Dendritic cell treated with granulocyte-macrophage colony-stimulating factor and Interleukin-4, amounts not matched to agents 40 ng/mL and 50 ng/mL, for 4 days (primary cell): ENCODE measurements around the gene SULF2.

Experiments
- H3K27ac Mint-ChIP-seq: one replicate; pipeline ENCODE4 v1.8.0; 2022; ENCODE audit warnings: mild to moderate bottlenecking, mixed read lengths
- H3K27me3 Mint-ChIP-seq: one replicate; pipeline ENCODE4 v1.8.0; 2022; ENCODE audit warnings: mild to moderate bottlenecking, mixed read lengths
- H3K36me3 Mint-ChIP-seq: one replicate; pipeline ENCODE4 v1.8.0; 2022; ENCODE audit warnings: low read depth, mixed read lengths
- H3K4me1 Mint-ChIP-seq: one replicate; pipeline ENCODE4 v1.8.0; 2022; ENCODE audit warnings: low read depth, mixed read lengths
- H3K4me3 Mint-ChIP-seq: one replicate; pipeline ENCODE4 v1.8.0; 2022; ENCODE audit warnings: mild to moderate bottlenecking, moderate library complexity, mixed read lengths
- H3K9me3 Mint-ChIP-seq: one replicate; pipeline ENCODE4 v1.8.0; 2022; ENCODE audit warnings: mixed read lengths
- intact Hi-C: fragments of 100-400 bp; cut with micrococcal nuclease; formaldehyde crosslinking; loops from one replicate; pipeline ENCODE4 v1.15.0; 2022

The SULF2 gene

GRCh38 chr20:47737923-47738322 lies 47.4 kb downstream of the SULF2 start:
- intact Hi-C loops, result no loop called here
- Mint-ChIP-seq H3K36me3 (peaks cover 89% of the 10 kb centered on the region), H3K27me3 (no peaks in the 10 kb centered on the region), H3K4me1 (peaks cover 87% of the 10 kb centered on the region), H3K9me3 (no peaks in the 10 kb centered on the region), H3K27ac (peak overlapping the region; percentile 51), H3K4me3 (no peak overlapping the region)

DNA sequence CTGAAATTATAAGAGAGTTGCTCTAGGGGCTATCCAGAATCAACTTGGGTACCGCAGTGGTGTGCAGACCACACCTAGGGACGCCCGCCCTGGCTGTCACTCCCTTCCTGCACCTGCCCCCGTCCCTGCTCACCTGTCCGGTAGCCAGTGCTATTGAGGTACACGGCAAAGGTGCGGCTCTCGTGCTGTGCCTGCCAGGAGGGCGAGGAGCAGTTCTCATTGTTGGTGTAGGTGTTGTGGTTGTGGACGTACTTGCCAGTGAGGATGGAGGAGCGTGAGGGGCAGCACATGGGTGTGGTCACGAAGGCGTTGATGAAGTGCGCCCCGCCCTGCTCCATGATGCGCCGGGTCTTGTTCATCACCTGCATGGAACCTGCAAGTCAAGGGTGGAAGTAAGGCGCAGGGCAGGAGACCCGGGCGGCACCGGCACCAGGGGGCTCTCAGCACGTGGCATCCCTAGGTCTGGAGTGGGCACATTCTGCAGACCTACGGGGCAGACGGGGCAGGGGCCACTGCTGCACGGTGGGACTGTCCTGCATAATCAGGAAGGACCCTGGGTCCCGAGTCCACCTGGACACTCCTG lies 48.6 kb downstream of the SULF2 start:
- intact Hi-C loops, result no loop called here
- H3K27me3 Mint-ChIP-seq, result no peaks in the 10 kb centered on the region
- H3K36me3 Mint-ChIP-seq, result peaks cover 93% of the 10 kb centered on the region
- H3K9me3 Mint-ChIP-seq, result no peaks in the 10 kb centered on the region
- H3K27ac Mint-ChIP-seq, result peak overlapping the region; percentile 51
- H3K4me1 Mint-ChIP-seq, result peaks cover 79% of the 10 kb centered on the region
- H3K4me3 Mint-ChIP-seq, result no peak overlapping the region

DNA sequence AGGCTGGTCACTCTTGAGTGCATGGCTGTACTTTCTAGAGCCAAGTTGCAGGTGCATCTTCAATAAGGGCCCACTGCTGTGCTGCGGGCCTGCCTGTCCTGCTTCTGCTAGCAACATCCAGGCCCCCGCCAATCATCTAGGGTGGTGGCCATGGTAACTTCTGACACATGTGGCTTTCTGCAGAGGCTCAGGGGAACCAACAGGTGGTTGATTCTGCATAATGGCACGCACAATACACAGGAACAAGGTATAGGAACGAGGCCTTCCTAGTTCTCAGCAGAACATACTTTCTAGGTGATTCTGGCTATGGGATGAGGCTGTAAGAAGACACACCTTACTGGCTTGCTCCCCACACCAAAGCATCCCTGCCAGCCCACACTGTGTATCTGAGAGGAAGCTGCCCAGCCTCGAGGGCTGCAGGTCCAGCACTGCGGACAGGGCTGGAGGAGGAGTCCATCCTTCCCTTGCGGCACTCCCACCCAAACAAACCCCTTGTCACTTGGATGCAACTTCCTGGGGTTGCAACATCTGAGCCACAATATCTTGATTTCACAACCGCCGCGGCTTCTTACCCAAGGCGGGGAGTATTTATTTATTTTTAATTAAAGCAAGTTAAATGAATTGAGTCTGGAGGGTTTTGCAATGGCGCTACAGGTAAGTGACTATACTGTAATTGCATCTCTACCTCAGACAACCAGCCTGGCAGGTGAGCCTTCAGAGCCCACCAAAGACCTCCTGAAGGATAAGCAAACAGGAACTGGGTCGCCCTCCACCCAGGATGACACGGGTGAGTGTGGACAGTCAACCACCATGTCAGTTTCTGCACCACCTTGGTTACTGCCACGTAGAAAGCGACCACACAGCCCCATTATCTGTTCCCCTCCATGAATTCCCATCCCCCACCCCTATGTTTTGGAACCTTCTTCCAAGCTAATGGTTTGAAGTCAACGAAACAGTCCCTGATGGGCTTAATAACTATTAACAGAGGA lies 49.6 kb downstream of the SULF2 start:
- H3K4me1 Mint-ChIP-seq, result peaks cover 78% of the 10 kb centered on the region
- peak overlapping the region; percentile 51 for H3K27ac Mint-ChIP-seq
- no peaks in the 10 kb centered on the region for H3K27me3 Mint-ChIP-seq
- intact Hi-C loops, result no loop called here
- H3K36me3 Mint-ChIP-seq, result peaks cover 93% of the 10 kb centered on the region
- H3K9me3 Mint-ChIP-seq, result no peaks in the 10 kb centered on the region
- no peak overlapping the region for H3K4me3 Mint-ChIP-seq

DNA sequence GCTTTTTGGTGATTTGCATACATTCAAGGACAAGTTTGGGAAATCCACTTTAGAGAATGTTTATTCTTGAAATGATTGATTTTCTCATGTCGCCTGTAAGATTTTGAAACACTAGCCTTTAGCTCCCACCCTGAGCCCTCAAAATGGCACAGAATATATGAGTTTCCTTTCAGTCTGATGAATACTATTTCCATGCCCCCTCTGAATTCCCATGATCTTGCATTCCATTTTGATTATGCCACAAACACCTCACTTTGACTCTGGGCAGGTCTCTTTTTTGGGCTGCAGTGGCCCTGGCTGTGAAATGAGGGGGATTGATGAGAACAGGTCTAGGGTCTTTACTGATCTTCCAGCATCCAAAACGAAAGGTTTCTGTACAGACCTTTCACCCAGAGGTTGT lies 50.4 kb downstream of the SULF2 start:
- intact Hi-C loops, result no loop called here
- H3K27ac Mint-ChIP-seq, result no peak overlapping the region
- H3K9me3 Mint-ChIP-seq, result no peaks in the 10 kb centered on the region
- no peak overlapping the region for H3K4me3 Mint-ChIP-seq
- peaks cover 77% of the 10 kb centered on the region for H3K4me1 Mint-ChIP-seq
- H3K27me3 Mint-ChIP-seq, result no peaks in the 10 kb centered on the region
- peaks cover 96% of the 10 kb centered on the region for H3K36me3 Mint-ChIP-seq

DNA sequence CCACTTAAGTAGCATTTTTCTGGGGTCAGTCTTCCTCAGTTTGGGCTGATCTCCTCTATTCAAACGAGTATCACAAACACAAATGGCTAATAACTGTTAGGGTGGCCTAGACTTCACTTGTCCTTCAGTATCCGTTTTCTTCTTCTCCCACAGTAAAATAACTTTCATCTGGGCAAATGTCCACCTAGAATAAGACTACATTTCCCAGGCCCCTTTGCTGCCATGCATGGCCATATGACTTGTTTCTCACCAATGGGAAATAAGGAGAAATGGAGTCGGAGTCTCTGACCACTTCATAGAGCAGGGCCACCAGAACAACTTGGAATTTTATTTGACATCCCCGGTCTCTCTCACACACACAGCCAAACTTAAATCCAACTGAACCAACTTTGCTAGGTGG lies 51.4 kb downstream of the SULF2 start:
- Mint-ChIP-seq H3K9me3 (no peaks in the 10 kb centered on the region), H3K4me3 (no peak overlapping the region), H3K27me3 (no peaks in the 10 kb centered on the region), H3K27ac (no peak overlapping the region), H3K4me1 (peaks cover 77% of the 10 kb centered on the region), H3K36me3 (peaks cover 96% of the 10 kb centered on the region)
- intact Hi-C loops, result no loop called here

GRCh38 chr20:47730744-47731143 lies 54.5 kb downstream of the SULF2 start:
- Mint-ChIP-seq H3K36me3 (peaks cover 96% of the 10 kb centered on the region), H3K9me3 (no peaks in the 10 kb centered on the region), H3K27ac (peak overlapping the region; percentile 92), H3K27me3 (no peaks in the 10 kb centered on the region), H3K4me3 (no peak overlapping the region), H3K4me1 (peaks cover 75% of the 10 kb centered on the region)
- intact Hi-C loops, result no loop called here

DNA sequence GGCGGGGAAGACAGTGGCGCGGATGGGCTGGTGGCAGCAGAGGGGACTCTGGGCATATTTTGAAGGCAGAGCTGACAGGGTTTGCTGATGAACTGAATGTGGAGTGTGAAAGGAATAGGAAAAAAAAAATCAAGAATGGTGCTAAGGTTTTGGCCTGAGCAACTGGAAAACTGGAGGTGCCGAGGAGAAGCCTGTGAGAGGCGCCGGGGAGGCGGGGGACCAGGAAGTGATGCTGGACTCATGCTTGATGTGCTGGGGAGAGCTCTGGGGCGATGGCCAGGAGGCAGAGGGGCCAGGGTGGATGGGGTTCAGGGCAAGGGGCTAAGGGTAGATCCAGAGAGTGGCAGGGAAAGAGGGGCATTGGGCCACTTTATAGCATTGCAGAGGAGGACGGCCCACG lies 55.8 kb downstream of the SULF2 start:
- Mint-ChIP-seq H3K36me3 (peaks cover 93% of the 10 kb centered on the region), H3K27me3 (no peaks in the 10 kb centered on the region), H3K9me3 (no peaks in the 10 kb centered on the region), H3K4me1 (peaks cover 74% of the 10 kb centered on the region), H3K27ac (peak overlapping the region; percentile 92), H3K4me3 (peak overlapping the region; percentile 79)
- intact Hi-C loops, result loop anchor here (5.0 kb wide), 1 partner anchor 58 kb away; the partner anchor contains the start of gene SULF2

DNA sequence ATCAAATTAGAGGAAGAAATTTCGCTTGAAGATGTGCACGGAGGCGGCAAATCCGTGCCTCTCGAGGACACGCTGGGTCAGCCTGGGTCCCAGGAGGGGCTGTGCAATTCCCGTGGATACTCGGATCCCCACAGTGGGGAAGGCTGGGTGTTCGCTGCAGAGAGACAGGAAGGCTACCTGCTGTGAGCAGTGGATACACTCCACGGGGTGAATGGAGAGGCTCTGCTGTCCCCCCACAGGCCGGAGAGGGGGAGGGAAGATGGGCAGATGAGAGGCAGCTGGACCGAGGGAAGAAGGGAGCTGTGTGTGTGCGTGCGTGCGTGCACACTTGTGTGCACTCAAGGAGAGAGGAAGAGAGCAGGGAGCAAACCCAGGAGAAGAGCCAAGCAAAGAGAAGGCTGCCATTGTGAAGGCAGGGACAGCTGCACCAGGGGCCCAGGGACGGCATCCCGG lies 57.3 kb downstream of the SULF2 start:
- peak overlapping the region; percentile 79 for H3K4me3 Mint-ChIP-seq
- no peaks in the 10 kb centered on the region for H3K27me3 Mint-ChIP-seq
- H3K36me3 Mint-ChIP-seq, result peaks cover 93% of the 10 kb centered on the region
- intact Hi-C loops, result loop anchor here (1.0 to 5.0 kb wide), 5 partner anchors 12 to 59 kb away; partner anchors contain the start of gene SULF2
- peak overlapping the region; percentile 92 for H3K27ac Mint-ChIP-seq
- H3K4me1 Mint-ChIP-seq, result peaks cover 83% of the 10 kb centered on the region
- no peaks in the 10 kb centered on the region for H3K9me3 Mint-ChIP-seq

DNA sequence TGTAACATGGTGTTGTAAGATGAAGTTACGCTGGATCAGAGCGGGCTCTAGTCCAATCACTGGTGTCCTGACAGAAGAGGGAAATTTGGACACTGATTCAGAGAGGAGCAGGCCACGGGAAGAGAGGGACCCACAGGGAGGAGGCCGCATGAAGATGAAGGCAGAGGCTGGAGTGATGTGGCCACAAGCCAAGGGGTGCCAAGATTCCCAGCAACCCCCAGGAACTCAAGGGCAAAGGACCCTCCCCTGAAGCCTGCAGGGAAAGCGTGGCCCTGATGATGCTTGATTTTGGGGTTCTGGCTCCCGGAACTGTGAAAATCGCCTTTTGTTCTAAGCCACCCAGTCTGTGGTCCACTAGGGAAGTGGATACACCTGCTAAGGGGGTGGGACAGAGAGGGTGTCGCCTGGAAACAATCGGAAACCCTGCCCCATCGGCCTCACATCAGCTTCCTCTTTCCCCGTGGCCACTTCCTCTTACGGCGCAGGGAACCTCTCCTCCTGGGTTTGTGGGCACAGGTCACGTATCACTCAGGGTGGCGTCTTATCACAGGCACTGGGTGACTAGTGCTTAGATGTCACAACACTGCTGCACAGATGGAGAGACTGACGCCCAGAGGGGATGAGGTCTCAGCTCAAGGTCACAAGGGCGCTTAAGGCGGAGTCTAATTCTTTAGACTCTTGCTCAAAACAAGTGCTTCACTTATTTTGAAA lies 58.0 kb downstream of the SULF2 start:
- H3K4me1 Mint-ChIP-seq, result peaks cover 86% of the 10 kb centered on the region
- H3K27ac Mint-ChIP-seq, result peak overlapping the region; percentile 92
- H3K9me3 Mint-ChIP-seq, result no peaks in the 10 kb centered on the region
- intact Hi-C loops, result loop anchor here (1.0 to 5.0 kb wide), 5 partner anchors 13 to 60 kb away; partner anchors contain the start of gene SULF2
- no peaks in the 10 kb centered on the region for H3K27me3 Mint-ChIP-seq
- H3K4me3 Mint-ChIP-seq, result peak overlapping the region; percentile 79
- peaks cover 93% of the 10 kb centered on the region for H3K36me3 Mint-ChIP-seq

- H3K36me3 Mint-ChIP-seq, result peaks cover 93% of the 10 kb centered on the region
- H3K27ac Mint-ChIP-seq, result peak overlapping the region; percentile 92
- intact Hi-C loops, result loop anchor here (1.0 to 5.0 kb wide), 5 partner anchors 14 to 61 kb away; partner anchors contain the start of gene SULF2
- no peaks in the 10 kb centered on the region for H3K9me3 Mint-ChIP-seq
- H3K4me1 Mint-ChIP-seq, result peaks cover 93% of the 10 kb centered on the region
- no peak overlapping the region for H3K4me3 Mint-ChIP-seq
- no peaks in the 10 kb centered on the region for H3K27me3 Mint-ChIP-seq
Measured at GRCh38 chr20:47726632-47727031, 58.6 kb downstream of the SULF2 start.

DNA sequence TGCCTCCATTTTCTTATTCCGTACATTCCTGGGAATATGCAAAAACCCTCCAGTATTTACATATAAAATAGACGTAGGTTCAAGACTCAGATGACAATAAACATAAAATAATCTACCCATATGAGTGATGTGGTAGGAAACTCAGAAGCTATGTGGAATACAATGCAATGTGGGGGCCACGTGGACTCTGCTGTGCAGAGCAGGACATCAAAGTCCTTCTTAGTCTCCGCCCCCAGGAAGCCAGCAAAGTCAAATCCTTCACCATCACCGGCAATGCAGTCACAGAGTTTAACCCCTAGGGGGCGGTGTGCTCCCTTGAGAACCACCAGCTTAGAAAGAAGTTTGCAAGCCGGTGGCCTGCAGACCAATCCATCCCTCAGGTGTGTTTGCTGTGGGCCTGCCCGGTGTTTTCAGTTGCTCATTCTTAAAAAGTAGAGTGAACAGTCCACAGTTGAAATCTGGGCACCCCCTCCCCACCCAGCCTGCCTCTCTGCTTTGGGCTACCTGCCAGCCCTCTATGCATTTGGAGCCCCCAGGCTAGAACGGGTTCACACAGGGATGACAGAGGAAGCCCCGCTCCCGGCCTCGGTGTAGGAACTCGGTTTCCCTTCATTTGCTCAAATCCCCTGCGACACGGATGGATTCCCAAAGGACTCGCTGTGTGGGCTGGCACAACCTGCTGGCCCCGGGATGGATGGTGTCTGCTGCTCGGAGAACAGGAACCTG lies 59.9 kb downstream of the SULF2 start:
- Mint-ChIP-seq H3K27me3 (no peaks in the 10 kb centered on the region), H3K4me1 (peaks cover 94% of the 10 kb centered on the region), H3K4me3 (no peak overlapping the region), H3K9me3 (no peaks in the 10 kb centered on the region), H3K36me3 (peaks cover 92% of the 10 kb centered on the region), H3K27ac (peak overlapping the region; percentile 92)
- intact Hi-C loops, result loop anchor here (5.0 kb wide), 1 partner anchor 62 kb away; the partner anchor contains the start of gene SULF2

- intact Hi-C loops, result loop anchor here (5.0 kb wide), 1 partner anchor 62 kb away; the partner anchor contains the start of gene SULF2
- Mint-ChIP-seq H3K4me3 (no peak overlapping the region), H3K4me1 (peaks cover 90% of the 10 kb centered on the region), H3K27me3 (no peaks in the 10 kb centered on the region), H3K9me3 (no peaks in the 10 kb centered on the region), H3K36me3 (peaks cover 89% of the 10 kb centered on the region), H3K27ac (no peak overlapping the region)
Measured at GRCh38 chr20:47724910-47725247, 60.4 kb downstream of the SULF2 start.

DNA sequence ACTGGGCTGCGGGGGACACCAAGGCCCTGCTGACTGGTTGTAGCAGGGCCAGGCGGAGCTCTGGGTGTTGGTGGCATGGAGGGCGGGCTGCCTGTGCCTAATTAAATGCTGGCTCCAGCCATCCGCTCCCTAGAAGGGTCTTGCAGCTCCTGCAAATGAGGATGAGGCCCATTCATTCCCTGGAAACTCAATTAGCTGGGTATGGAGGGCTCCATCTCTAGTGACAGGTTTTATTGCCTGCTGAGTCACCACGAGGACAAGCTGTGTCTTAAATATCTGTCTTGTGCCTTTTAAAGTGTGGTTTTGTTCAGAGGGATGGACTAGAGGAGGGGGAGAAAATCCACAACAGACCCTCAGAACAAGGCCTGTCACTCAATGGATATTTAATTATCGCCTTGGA lies 60.9 kb downstream of the SULF2 start:
- H3K27ac Mint-ChIP-seq, result peak overlapping the region; percentile 90
- H3K4me3 Mint-ChIP-seq, result no peak overlapping the region
- H3K9me3 Mint-ChIP-seq, result no peaks in the 10 kb centered on the region
- peaks cover 90% of the 10 kb centered on the region for H3K4me1 Mint-ChIP-seq
- intact Hi-C loops, result no loop called here
- peaks cover 85% of the 10 kb centered on the region for H3K36me3 Mint-ChIP-seq
- no peaks in the 10 kb centered on the region for H3K27me3 Mint-ChIP-seq
